Left ventricle myocardium inferior (tissue), 1 donor: Measurements from ENCODE around the gene LAMC3. TPM values are rescaled to one million over a fixed set of nuclear protein-coding genes. Genes with fewer than 3 reads are reported as not detected.

Experiments used
- DNase-seq: peaks from one replicate; pipeline ENCODE4 v3.0.0-alpha.2; 2020
- H3K27ac ChIP-seq: fragments of 200-600 bp; replicated peaks from 2 replicates; pipeline ENCODE4 v1.8.0; 2021
- H3K27me3 ChIP-seq: fragments of 200-600 bp; 2 replicates; pipeline ENCODE4 v1.8.0; 2021; ENCODE audit warnings: low read depth
- H3K36me3 ChIP-seq: fragments of 200-600 bp; 2 replicates; pipeline ENCODE4 v1.8.0; 2021
- H3K4me1 ChIP-seq: fragments of 200-600 bp; 2 replicates; pipeline ENCODE4 v1.8.0; 2021
- H3K4me3 ChIP-seq: fragments of 200-600 bp; 2 replicates; pipeline ENCODE4 v1.8.0; 2021; ENCODE audit warnings: mild to moderate bottlenecking, moderate library complexity
- H3K9me3 ChIP-seq: fragments of 200-600 bp; replicated peaks from 2 replicates; pipeline ENCODE4 v1.8.0; 2021
- CTCF ChIP-seq: fragments of 200-600 bp; IDR thresholded peaks from 2 replicates; pipeline ENCODE4 v1.8.0; 2021; ENCODE audit warnings: antibody characterized with exemption, mild to moderate bottlenecking, borderline replicate concordance
- intact Hi-C: fragments of 100-400 bp; cut with micrococcal nuclease; formaldehyde crosslinking; loops from one replicate; pipeline ENCODE4 v1.11.0; 2022
- total RNA-seq: library from RNA; stranded (reverse); fragmentation: NEBNext Ultra II Directional; extraction: Animal tissue kit (Norgen Biotek cat#: 25700); gene quantifications from one replicate; pipeline ENCODE4 v1.2.1, GENCODE V29; 2021
- donor health status: DM: no; HTN: yes; CAD: no; lungs with severe emphysema.

The LAMC3 gene
- total RNA-seq, 1 donor from 2014 or later = 0.66 TPM

DNA sequence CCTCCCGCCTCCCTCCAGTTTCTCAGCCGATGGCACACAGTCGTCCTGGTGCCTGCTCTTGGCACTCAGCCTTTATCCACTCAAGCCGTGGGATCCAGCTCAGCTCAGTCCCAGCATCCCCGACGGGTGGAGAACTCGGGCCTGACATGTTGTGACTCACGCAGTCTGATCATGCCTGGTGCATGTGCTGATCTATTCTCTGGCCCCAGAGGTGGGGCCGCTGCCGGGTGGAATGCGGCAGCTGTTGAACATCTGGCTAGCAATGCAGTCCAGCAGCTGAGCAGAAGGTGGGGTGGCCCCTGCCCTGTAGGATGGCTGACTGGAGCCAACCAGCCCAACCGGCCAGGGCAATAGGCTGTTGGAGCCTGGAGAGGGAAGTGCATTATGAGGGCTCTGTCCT, 85.6 kb downstream of the LAMC3 start:
- Histone ChIP-seq H3K27me3 (peaks cover 71% of the 10 kb centered on the region), H3K4me1 (peaks cover 48% of the 10 kb centered on the region), H3K4me3 (no peak overlapping the region), H3K36me3 (no peaks in the 10 kb centered on the region), H3K27ac (peak overlapping the region; percentile 87), H3K9me3 (no peaks in the 10 kb centered on the region)
- DNase-seq = peak; percentile 62
- TF ChIP-seq CTCF = no peak
- intact Hi-C loops = no loop called here

- TF ChIP-seq CTCF = no peak
- H3K36me3 ChIP-seq = no peaks in the 10 kb centered on the region
- no peaks in the 10 kb centered on the region for H3K9me3 ChIP-seq
- DNase-seq = no peak
- intact Hi-C loops = no loop called here
- peaks cover 58% of the 10 kb centered on the region for H3K4me1 ChIP-seq
- H3K27ac ChIP-seq = peak overlapping the region; percentile 87
- H3K27me3 ChIP-seq = peaks cover 71% of the 10 kb centered on the region
- peak overlapping the region; percentile 78 for H3K4me3 ChIP-seq
Measured at GRCh38 chr9:131095666-131096268, 86.8 kb downstream of the LAMC3 start.

DNA sequence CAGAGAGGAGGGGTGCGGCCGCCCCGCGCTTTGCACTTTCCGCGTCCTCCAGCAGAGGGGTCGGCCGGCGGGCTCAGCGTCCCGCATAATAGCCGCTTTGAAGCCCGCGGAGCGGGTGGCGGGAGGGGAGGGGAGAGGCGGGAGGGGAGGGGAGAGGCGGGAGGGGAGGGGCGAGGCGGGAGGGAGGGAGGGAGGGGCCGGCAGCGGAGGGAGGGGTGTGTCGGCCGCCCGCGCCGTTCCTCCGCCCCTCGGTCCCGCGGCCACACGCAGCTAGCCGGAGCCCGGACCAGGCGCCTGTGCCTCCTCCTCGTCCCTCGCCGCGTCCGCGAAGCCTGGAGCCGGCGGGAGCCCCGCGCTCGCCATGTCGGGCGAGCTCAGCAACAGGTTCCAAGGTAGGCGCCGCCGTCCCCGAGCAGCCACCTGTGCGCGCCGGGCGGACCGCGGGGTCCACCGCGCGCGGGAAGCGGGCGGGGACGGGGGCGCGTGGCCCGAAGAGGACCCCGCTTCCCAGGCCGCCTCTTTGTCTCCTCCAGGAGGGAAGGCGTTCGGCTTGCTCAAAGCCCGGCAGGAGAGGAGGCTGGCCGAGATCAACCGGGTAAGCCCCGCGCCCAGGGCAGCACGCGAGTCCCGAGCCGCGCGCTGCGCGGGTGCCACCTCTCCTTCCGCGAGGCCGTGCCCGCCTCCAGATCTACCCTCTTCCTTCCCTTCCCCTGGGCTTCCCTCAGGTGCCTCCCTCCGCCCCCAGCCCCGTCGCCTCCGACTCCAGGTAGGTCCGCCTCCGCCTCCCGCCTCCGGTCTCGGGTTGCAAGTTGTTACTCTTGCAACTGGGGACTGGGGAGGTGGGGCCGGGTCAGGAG, 87.5 kb downstream of the LAMC3 start, which contains the start of gene AIF1L:
TSS of gene AIF1L (plus strand) at position 263 of the 857 bp plus-strand sequence. CDS start at position 362, 99 bp downstream.
- peaks cover 66% of the 10 kb centered on the region for H3K4me1 ChIP-seq
- TF ChIP-seq CTCF = no peak
- peaks cover 71% of the 10 kb centered on the region for H3K27me3 ChIP-seq
- H3K27ac ChIP-seq = peak within 1 kb of the TSS; percentile 87
- DNase-seq = no peak
- H3K36me3 ChIP-seq = no peaks in the 10 kb centered on the region
- no peaks in the 10 kb centered on the region for H3K9me3 ChIP-seq
- H3K4me3 ChIP-seq = peak within 1 kb of the TSS; percentile 78
- intact Hi-C loops = no loop called here

DNA sequence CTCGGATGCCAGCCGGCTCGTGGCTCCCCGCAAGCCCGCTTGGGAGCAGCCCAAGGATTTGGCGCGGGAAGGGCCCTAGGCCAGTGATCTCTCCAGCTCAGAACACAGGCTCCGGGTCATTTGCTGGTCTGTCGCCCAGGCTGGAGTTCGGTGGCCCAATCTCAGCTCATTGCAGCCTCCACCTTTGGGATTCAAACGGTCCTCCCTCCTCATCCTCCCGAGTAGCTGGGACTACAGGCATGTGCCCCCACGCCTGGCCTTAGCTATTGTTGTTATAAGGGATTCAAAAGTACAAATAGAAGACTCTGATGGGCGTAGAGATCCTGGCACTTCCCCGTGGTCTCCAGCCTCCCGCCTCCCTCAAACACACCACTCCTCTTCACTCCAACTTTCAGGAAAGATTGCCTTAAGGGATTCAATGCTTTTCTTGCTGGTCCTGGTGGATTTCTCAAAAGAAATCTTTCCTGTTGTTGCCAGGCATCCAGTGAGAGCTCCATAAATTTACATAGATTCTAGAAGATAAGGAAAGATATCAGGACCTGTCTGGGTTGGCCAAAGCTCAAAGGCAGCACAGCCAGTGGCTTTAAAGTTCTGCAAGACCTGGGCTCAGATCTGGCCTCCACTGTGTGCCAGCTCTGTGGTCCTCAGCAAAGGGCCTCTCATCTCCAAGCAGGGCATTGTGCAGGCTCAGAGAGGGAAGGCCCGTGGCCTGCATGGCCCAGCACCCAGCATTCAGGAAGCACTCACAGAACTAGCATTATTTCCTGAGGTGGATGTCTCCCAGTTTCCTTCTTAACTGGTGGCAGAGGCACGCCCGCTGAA, 88.4 kb downstream of the LAMC3 start:
- no peak for DNase-seq
- Histone ChIP-seq H3K4me1 (peaks cover 74% of the 10 kb centered on the region), H3K4me3 (peak overlapping the region; percentile 78), H3K9me3 (no peaks in the 10 kb centered on the region), H3K27ac (peak overlapping the region; percentile 87), H3K27me3 (peaks cover 70% of the 10 kb centered on the region), H3K36me3 (no peaks in the 10 kb centered on the region)
- TF ChIP-seq CTCF = no peak
- intact Hi-C loops = no loop called here

- Histone ChIP-seq H3K27me3 (peaks cover 64% of the 10 kb centered on the region), H3K9me3 (no peaks in the 10 kb centered on the region), H3K36me3 (no peaks in the 10 kb centered on the region), H3K4me3 (peak overlapping the region; percentile 78), H3K4me1 (peaks cover 80% of the 10 kb centered on the region), H3K27ac (peak overlapping the region; percentile 87)
- intact Hi-C loops = no loop called here
- TF ChIP-seq CTCF = no peak
- no peak for DNase-seq
Measured at GRCh38 chr9:131097948-131098278, 88.9 kb downstream of the LAMC3 start.
